Mononuclear cell (primary cell): ENCODE measurements around the gene BMP4. TPM values are rescaled to one million over a fixed set of nuclear protein-coding genes. Genes with fewer than 3 reads are reported as not detected.
"Not testable (repeated sequence)": the region's sequence is repeated elsewhere in the genome, so short reads cannot be mapped to it uniquely, and the experiment has no call there.

Experiments used
- H3K27me3 ChIP-seq: 2 replicates; pipeline ENCODE4 v1.6.0; 2011; ENCODE audit warnings: low read length, control low read depth; ENCODE audit not compliant: insufficient read depth
- H3K4me1 ChIP-seq: 2 replicates; pipeline ENCODE4 v1.5.1; 2011; ENCODE audit warnings: mild to moderate bottlenecking, low read length, control low read depth; ENCODE audit not compliant: insufficient read depth
- H3K4me3 ChIP-seq: 2 replicates; pipeline ENCODE4 v1.5.1; 2011; ENCODE audit warnings: mild to moderate bottlenecking, low read length, moderate library complexity
- H3K9me3 ChIP-seq: 2 replicates; pipeline ENCODE4 v1.5.1; 2011; ENCODE audit warnings: low read depth, mild to moderate bottlenecking, control low read depth, low read length
- total RNA-seq: library from RNA; depleted of rRNA; stranded (reverse); fragments of >200 nt; gene quantifications from one replicate; pipeline ENCODE4 v1.2.3, GENCODE V29; 2012

Gene BMP4
- not detected for total RNA-seq

GRCh38 chr14:53956427-53957201 lies at the start of gene BMP4:
BMP4 (minus strand) TSS chr14:53956825; CDS start chr14:53952222, 4,603 bp downstream.
- peaks cover 79% of the 10 kb centered on the region for H3K27me3 ChIP-seq
- H3K4me1 ChIP-seq: peaks cover 21% of the 10 kb centered on the region
- H3K9me3 ChIP-seq: no peaks in the 10 kb centered on the region
- H3K4me3 ChIP-seq: no peak within 1 kb of the TSS

GRCh38 chr14:54003064-54003463 lies 46.4 kb upstream of the BMP4 start:
- H3K27me3 ChIP-seq: no peaks in the 10 kb centered on the region

GRCh38 chr14:54002653-54003052 lies 46.0 kb upstream of the BMP4 start:
- no peaks in the 10 kb centered on the region for H3K27me3 ChIP-seq
- H3K4me1 ChIP-seq: no peaks in the 10 kb centered on the region
- no peak overlapping the region for H3K4me3 ChIP-seq
- H3K9me3 ChIP-seq: no peaks in the 10 kb centered on the region

More at GRCh38 chr14:54003064-54003463, 46.4 kb upstream of the BMP4 start:
- Histone ChIP-seq H3K4me3 (no peak overlapping the region), H3K9me3 (no peaks in the 10 kb centered on the region), H3K4me1 (no peaks in the 10 kb centered on the region)

- H3K27me3 ChIP-seq: no peaks in the 10 kb centered on the region
- no peaks in the 10 kb centered on the region for H3K9me3 ChIP-seq
- H3K4me3 ChIP-seq: no peak overlapping the region
- no peaks in the 10 kb centered on the region for H3K4me1 ChIP-seq
These were observed 44.7 kb upstream of the BMP4 start for GRCh38 chr14:54001189-54001878.

- Histone ChIP-seq H3K4me3 (no peak overlapping the region), H3K4me1 (no peaks in the 10 kb centered on the region), H3K27me3 (no peaks in the 10 kb centered on the region), H3K9me3 (no peaks in the 10 kb centered on the region)
These were observed 43.8 kb upstream of the BMP4 start for GRCh38 chr14:54000341-54000811.

- Histone ChIP-seq H3K9me3 (no peaks in the 10 kb centered on the region), H3K27me3 (no peaks in the 10 kb centered on the region), H3K4me1 (no peaks in the 10 kb centered on the region), H3K4me3 (no peak overlapping the region)
These were observed 42.5 kb upstream of the BMP4 start for GRCh38 chr14:53999061-53999488.

GRCh38 chr14:53996041-53996440 lies 39.4 kb upstream of the BMP4 start:
- Histone ChIP-seq H3K27me3 (no peaks in the 10 kb centered on the region), H3K9me3 (no peaks in the 10 kb centered on the region), H3K4me1 (no peaks in the 10 kb centered on the region), H3K4me3 (no peak overlapping the region)

GRCh38 chr14:53993920-53994607 lies 37.4 kb upstream of the BMP4 start:
- no peaks in the 10 kb centered on the region for H3K4me1 ChIP-seq
- no peak overlapping the region for H3K4me3 ChIP-seq
- H3K9me3 ChIP-seq: no peaks in the 10 kb centered on the region
- H3K27me3 ChIP-seq: no peaks in the 10 kb centered on the region

GRCh38 chr14:53990978-53991377 lies 34.4 kb upstream of the BMP4 start:
- no peak overlapping the region for H3K4me3 ChIP-seq
- no peaks in the 10 kb centered on the region for H3K9me3 ChIP-seq
- H3K27me3 ChIP-seq: no peaks in the 10 kb centered on the region
- no peaks in the 10 kb centered on the region for H3K4me1 ChIP-seq

- not testable (repeated sequence) for H3K9me3 ChIP-seq, H3K4me1 ChIP-seq
These were observed 30.1 kb upstream of the BMP4 start for GRCh38 chr14:53986718-53987117.

GRCh38 chr14:53984958-53985357 lies 28.3 kb upstream of the BMP4 start:
- H3K4me3 ChIP-seq, H3K4me1 ChIP-seq, H3K9me3 ChIP-seq, H3K27me3 ChIP-seq: not testable (repeated sequence)

More at GRCh38 chr14:53986718-53987117, 30.1 kb upstream of the BMP4 start:
- H3K27me3 ChIP-seq, H3K4me3 ChIP-seq: not testable (repeated sequence)

- no peak overlapping the region for H3K4me3 ChIP-seq
- no peaks in the 10 kb centered on the region for H3K27me3 ChIP-seq
- H3K9me3 ChIP-seq: no peaks in the 10 kb centered on the region
- H3K4me1 ChIP-seq: no peaks in the 10 kb centered on the region
These were observed 26.5 kb upstream of the BMP4 start for GRCh38 chr14:53983112-53983511.

GRCh38 chr14:53982546-53982945 lies 25.9 kb upstream of the BMP4 start:
- Histone ChIP-seq H3K27me3 (no peaks in the 10 kb centered on the region), H3K4me1 (no peaks in the 10 kb centered on the region), H3K9me3 (no peaks in the 10 kb centered on the region), H3K4me3 (no peak overlapping the region)

GRCh38 chr14:53979747-53980642 lies 23.4 kb upstream of the BMP4 start:
- H3K4me3 ChIP-seq: no peak overlapping the region
- H3K9me3 ChIP-seq: no peaks in the 10 kb centered on the region
- H3K27me3 ChIP-seq: no peaks in the 10 kb centered on the region
- H3K4me1 ChIP-seq: no peaks in the 10 kb centered on the region
